AG09309 (cell line): ENCODE measurements around the gene WIPI1.

Source experiments
- DNase-seq: peaks from one replicate; pipeline ENCODE4 v3.0.0-alpha.2; 2010; ENCODE audit warnings: low read depth
- H3K4me3 ChIP-seq: 2 replicates; pipeline ENCODE4 v1.5.1; 2011; ENCODE audit warnings: mild to moderate bottlenecking, low read depth, low read length, moderate library complexity; ENCODE audit not compliant: control insufficient read depth
- CTCF ChIP-seq: IDR thresholded peaks from 2 replicates; pipeline ENCODE4 v1.5.1; 2011; ENCODE audit warnings: mild to moderate bottlenecking, low read depth, low read length, inconsistent platforms; ENCODE audit not compliant: insufficient read depth, control insufficient read depth; ENCODE audit errors: missing control alignments

Gene WIPI1

GRCh38 chr17:68400404-68400735, 56.9 kb downstream of the WIPI1 start:
- TF ChIP-seq CTCF, result no peak
- no peak overlapping the region for H3K4me3 ChIP-seq
- DNase-seq, result no peak

- no peak for TF ChIP-seq CTCF
- DNase-seq, result no peak
Observed at GRCh38 chr17:68399638-68400403, 57.5 kb downstream of the WIPI1 start.

GRCh38 chr17:68398691-68399637, 58.3 kb downstream of the WIPI1 start:
- DNase-seq, result no peak
- peak; percentile 90 for TF ChIP-seq CTCF
- no peak overlapping the region for H3K4me3 ChIP-seq

More at GRCh38 chr17:68399638-68400403, 57.5 kb downstream of the WIPI1 start:
- peak overlapping the region; percentile 11; the same call in 1 of the 2 replicates for H3K4me3 ChIP-seq

GRCh38 chr17:68397108-68397536, 60.2 kb downstream of the WIPI1 start:
- DNase-seq, result no peak
- H3K4me3 ChIP-seq, result no peak overlapping the region
- TF ChIP-seq CTCF, result no peak

- no peak for TF ChIP-seq CTCF
- H3K4me3 ChIP-seq, result no peak overlapping the region
- DNase-seq, result no peak
Observed at GRCh38 chr17:68396226-68397107, 60.8 kb downstream of the WIPI1 start.
